Thyroid gland (tissue), 4 donors: ENCODE data around the gene FARS2. TPM values are rescaled to one million over a fixed set of nuclear protein-coding genes. Genes with fewer than 3 reads are reported as not detected.

Experiments
- DNase-seq, 2 donors: peaks; one replicate each; pipeline ENCODE4 v3.0.0-alpha.2; 2019
- H3K27ac ChIP-seq, 3 donors: fragments of 200-600 bp; sonication (generic); 1 replicate in 2 of 3; 2 replicates in 1 of 3; pipeline ENCODE4 v1.5.1; 2016 to 2019; ENCODE audit warnings: mild to moderate bottlenecking in 1 of 3, moderate library complexity in 1 of 3
- H3K27me3 ChIP-seq: fragments of 200-600 bp; sonication (generic); one replicate; pipeline ENCODE4 v1.5.1; 2019
- H3K36me3 ChIP-seq, 2 donors: fragments of 200-600 bp; sonication (generic); one replicate each; pipeline ENCODE4 v1.5.1; 2016 to 2019
- H3K4me1 ChIP-seq, 2 donors: fragments of 200-600 bp; sonication (generic); one replicate each; pipeline ENCODE4 v1.5.1; 2017 to 2019
- H3K4me3 ChIP-seq, 3 donors: fragments of 200-600 bp; sonication (generic); replicated peaks in 1 of 3; 1 replicate in 2 of 3; 2 replicates in 1 of 3; pipeline ENCODE4 v1.5.1; 2016; ENCODE audit warnings: mild to moderate bottlenecking in 1 of 3
- H3K9me3 ChIP-seq: fragments of 200-600 bp; sonication (generic); one replicate; pipeline ENCODE4 v1.5.1; 2017
- POLR2A ChIP-seq, 2 donors: fragments of 450-650 bp; IDR thresholded peaks; one replicate each; pipeline ENCODE4 v1.6.1; 2017; ENCODE audit warnings: antibody characterized with exemption in 2 of 2, mild to moderate bottlenecking in 2 of 2, moderate library complexity in 1 of 2
- WGBS, 2 donors: methylation state at CpG; one replicate each; pipeline ENCODE4 v1.1.5; 2017; 5-methylcytosine and 5-hydroxymethylcytosine counted together
- intact Hi-C: fragments of 100-400 bp; cut with DNase I; formaldehyde crosslinking; loops from one replicate; pipeline ENCODE4 v1.15.1; 2023
- total RNA-seq, 4 donors: library from RNA; depleted of rRNA; stranded (reverse); fragments of >200 nt; gene quantifications; one replicate each; pipeline ENCODE4 v1.2.3, GENCODE V29; 2016
- TF ChIP-seq, protein P1 (sequence below), 6 experiments: fragments of 200-600 bp in 3 of 6; fragments of 450-650 bp in 3 of 6; sonication (generic) in 3 of 6; IDR thresholded peaks; one replicate each; pipeline ENCODE4 v1.5.1; 2016 to 2019; ENCODE audit warnings: antibody characterized with exemption in 6 of 6, mild to moderate bottlenecking in 2 of 6, inconsistent platforms in 1 of 6, moderate library complexity in 1 of 6

The FARS2 gene
- total RNA-seq, 4 donors from 2014 or later: 27.4 to 47.1 (median 34.2) TPM

DNA sequence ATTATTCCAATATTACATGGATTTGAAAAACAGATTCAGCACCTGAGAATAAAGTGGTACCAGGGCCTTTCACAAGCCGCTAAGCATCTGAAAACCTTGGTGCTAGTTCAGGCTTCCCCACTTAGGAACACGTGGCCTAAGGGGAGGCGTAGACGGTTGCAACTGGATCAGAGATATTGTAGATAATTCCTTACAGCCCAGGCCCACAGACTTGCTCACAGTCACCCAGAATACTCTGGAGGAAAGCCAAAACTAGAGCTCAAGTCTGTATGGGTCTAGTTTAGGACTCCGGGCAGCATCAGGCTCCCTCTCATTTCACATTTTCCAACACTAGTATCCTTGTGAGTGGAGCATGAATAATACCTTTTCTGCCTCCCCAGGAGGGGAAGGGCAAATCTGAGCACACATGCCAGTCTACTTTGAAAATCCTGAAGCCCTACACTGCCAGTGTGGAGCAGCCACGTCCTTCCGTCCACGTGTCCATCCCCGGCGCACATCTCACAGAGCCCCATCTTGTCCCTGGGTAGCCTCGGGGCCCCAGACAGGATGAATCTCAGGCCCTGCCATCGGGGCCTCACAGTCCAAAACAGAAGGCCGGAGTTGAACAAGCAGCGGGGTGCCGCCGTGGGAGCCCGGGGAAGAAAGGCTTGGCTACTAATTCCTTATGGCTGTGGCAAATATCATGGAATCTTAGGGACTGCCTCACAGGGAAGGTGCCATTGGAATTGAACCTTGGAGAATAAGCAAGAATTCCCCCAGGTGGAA is 446.1 kb downstream of the FARS2 start:
- DNase-seq: no peak
- TF ChIP-seq, protein P1, sequence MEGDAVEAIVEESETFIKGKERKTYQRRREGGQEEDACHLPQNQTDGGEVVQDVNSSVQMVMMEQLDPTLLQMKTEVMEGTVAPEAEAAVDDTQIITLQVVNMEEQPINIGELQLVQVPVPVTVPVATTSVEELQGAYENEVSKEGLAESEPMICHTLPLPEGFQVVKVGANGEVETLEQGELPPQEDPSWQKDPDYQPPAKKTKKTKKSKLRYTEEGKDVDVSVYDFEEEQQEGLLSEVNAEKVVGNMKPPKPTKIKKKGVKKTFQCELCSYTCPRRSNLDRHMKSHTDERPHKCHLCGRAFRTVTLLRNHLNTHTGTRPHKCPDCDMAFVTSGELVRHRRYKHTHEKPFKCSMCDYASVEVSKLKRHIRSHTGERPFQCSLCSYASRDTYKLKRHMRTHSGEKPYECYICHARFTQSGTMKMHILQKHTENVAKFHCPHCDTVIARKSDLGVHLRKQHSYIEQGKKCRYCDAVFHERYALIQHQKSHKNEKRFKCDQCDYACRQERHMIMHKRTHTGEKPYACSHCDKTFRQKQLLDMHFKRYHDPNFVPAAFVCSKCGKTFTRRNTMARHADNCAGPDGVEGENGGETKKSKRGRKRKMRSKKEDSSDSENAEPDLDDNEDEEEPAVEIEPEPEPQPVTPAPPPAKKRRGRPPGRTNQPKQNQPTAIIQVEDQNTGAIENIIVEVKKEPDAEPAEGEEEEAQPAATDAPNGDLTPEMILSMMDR (IDR thresholded peaks at IDR 0.05): no peak
- no peak for TF ChIP-seq POLR2A (IDR thresholded peaks at IDR 0.05)
- Histone ChIP-seq H3K36me3 (no peaks in the 10 kb centered on the region), H3K4me1 (peaks cover 0 to 4% of the 10 kb centered on the region in 2 donors), H3K9me3 (no peaks in the 10 kb centered on the region), H3K27ac (no peak overlapping the region), H3K27me3 (no peaks in the 10 kb centered on the region), H3K4me3 (no peak overlapping the region)
- intact Hi-C loops: no loop called here
- 94 to 98% methylated on average over 17 of the region's 17 CpGs for WGBS, 2 donors

DNA sequence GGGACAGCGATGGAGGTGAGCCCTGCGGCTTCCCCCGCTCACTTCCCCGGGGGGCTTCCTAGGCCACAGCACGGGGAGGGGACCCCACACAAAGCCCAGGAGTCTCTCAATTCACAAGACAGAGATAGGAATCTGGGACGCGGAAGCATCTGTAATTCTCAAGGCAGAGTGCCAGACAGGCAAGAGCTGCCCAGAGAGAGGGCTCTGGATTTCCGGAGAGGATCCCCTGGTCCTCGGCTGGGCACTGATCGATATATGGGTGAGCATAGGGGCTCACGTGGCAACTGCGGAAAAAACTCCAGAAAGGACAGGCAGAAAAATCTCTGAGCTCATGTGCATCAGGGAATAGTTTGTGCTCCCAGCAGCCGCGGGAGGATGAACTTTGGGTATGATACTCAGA is 449.2 kb downstream of the FARS2 start:
- WGBS, 2 donors: 84% methylated on average over 14 of the region's 14 CpGs
- no peak for DNase-seq
- no peaks in the 10 kb centered on the region for H3K9me3 ChIP-seq
- peaks cover 0 to 4% of the 10 kb centered on the region in 2 donors for H3K4me1 ChIP-seq
- no peak overlapping the region for H3K4me3 ChIP-seq
- no peak for TF ChIP-seq POLR2A (IDR thresholded peaks at IDR 0.05)
- H3K27ac ChIP-seq: no peak overlapping the region
- intact Hi-C loops: no loop called here
- H3K27me3 ChIP-seq: no peaks in the 10 kb centered on the region
- no peaks in the 10 kb centered on the region for H3K36me3 ChIP-seq

DNA sequence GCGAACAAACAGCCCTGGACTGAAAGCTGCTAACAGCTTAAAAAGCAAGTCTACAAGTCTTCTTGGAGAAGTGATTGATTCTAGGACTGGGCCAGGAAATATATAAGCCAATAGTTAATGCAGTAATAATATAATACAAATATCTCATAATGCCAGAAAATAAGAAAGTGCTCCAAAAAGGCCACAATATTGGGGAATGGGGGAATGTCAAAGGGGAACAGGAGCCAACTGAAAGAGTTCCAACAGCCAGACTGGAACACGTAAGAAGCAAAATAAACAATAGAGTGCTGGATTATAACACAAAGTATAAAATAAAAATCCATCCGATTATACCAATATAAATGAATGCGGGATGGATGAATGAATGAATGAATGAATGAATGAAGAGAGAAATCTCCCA is 449.6 kb downstream of the FARS2 start:
- Histone ChIP-seq H3K9me3 (no peaks in the 10 kb centered on the region), H3K4me3 (no peak overlapping the region), H3K27ac (no peak overlapping the region), H3K27me3 (no peaks in the 10 kb centered on the region), H3K36me3 (no peaks in the 10 kb centered on the region), H3K4me1 (peaks cover 0 to 4% of the 10 kb centered on the region in 2 donors)
- TF ChIP-seq, protein P1 (IDR thresholded peaks at IDR 0.05): no peak
- no peak for TF ChIP-seq POLR2A (IDR thresholded peaks at IDR 0.05)
- 86 to 87% methylated on average over 4 of the region's 4 CpGs for WGBS, 2 donors
- intact Hi-C loops: no loop called here
- no peak for DNase-seq

DNA sequence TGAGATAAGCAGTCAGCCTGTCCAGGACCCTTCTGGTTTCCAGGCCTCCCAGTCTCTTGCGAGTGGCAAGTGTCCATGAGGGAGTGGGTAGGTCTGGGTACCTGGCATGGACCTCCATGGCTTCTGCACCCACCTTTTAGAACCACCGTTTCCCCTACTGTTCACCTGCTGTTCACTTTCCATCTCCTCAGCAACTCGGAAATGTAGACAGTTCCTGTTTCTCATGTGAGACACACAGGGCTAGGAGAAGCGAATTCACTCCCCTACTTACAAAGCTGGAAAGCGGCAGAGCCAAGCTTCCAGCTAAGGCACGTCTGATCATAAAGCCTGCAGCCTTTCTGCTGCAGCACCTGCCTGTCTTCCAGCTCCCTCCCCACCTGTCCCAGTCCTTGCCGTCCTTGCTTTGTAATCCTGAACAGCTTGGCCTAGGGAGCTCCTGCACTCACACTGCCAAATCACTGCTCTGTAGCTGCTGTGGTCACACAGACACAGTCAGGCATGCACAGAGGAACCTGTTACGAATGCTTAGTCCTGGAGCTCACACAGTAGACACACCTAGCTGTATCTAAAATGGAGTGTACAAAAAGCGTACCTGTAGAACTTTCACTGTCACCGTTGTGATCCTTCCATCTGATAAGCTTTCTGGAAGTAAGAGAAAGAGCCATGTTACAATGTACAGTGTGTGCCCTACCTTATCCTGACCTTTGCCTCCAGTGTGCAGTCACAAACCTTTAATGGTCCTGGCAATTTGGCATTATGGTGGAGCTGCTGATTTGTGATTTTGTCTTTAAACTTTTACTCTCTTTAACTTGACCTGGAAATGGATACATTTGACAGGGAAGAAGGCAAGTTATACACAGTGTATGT is 451.3 kb downstream of the FARS2 start:
- Histone ChIP-seq H3K36me3 (no peaks in the 10 kb centered on the region), H3K4me1 (peaks cover 0 to 4% of the 10 kb centered on the region in 2 donors), H3K4me3 (no peak overlapping the region), H3K27ac (no peak overlapping the region), H3K9me3 (no peaks in the 10 kb centered on the region), H3K27me3 (no peaks in the 10 kb centered on the region)
- TF ChIP-seq, protein P1 (IDR thresholded peaks at IDR 0.05): no peak
- TF ChIP-seq POLR2A (IDR thresholded peaks at IDR 0.05): no peak
- 84 to 90% methylated on average over 10 of the region's 10 CpGs for WGBS, 2 donors
- DNase-seq: no peak
- intact Hi-C loops: no loop called here

DNA sequence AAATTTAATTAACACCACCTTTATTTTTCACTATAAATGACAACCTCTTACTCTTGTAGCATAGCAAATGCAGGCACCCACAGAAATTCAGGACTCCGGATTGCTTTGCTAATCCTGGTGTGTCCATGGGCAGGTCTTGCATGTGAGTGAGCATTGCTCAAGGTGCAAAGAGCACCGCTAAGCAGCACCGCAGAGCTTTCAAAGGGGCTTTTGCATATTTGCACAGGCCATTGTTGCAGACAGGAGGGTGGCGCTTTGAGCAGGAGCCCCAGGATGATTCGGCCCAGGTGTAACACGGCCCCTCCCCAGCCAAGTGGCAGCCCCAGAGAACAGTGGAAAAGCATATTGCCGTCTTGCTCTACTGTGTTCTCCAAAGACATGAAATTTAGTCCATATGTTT is 452.2 kb downstream of the FARS2 start:
- no peak for TF ChIP-seq POLR2A (IDR thresholded peaks at IDR 0.05)
- TF ChIP-seq, protein P1 (IDR thresholded peaks at IDR 0.05): no peak
- 83 to 88% methylated on average over 7 of the region's 7 CpGs for WGBS, 2 donors
- peaks cover 0 to 4% of the 10 kb centered on the region in 2 donors for H3K4me1 ChIP-seq

More for the DNA sequence above, 452.2 kb downstream of the FARS2 start:
- no peaks in the 10 kb centered on the region for H3K27me3 ChIP-seq
- no peak overlapping the region for H3K27ac ChIP-seq
- intact Hi-C loops: no loop called here
- H3K4me3 ChIP-seq: no peak overlapping the region
- H3K36me3 ChIP-seq: no peaks in the 10 kb centered on the region
- H3K9me3 ChIP-seq: no peaks in the 10 kb centered on the region
- no peak for DNase-seq
